ENCODE measurements around the gene ANG. TPM values are rescaled to one million over a fixed set of nuclear protein-coding genes. Genes with fewer than 3 reads are reported as not detected.
"Not testable (repeated sequence)": the region's sequence is repeated elsewhere in the genome, so short reads cannot be mapped to it uniquely, and the experiment has no call there.

The ANG gene
- total RNA-seq, 3 donors from 2014 or later: 25.0 to 50.1 (median 41.0) TPM

DNA sequence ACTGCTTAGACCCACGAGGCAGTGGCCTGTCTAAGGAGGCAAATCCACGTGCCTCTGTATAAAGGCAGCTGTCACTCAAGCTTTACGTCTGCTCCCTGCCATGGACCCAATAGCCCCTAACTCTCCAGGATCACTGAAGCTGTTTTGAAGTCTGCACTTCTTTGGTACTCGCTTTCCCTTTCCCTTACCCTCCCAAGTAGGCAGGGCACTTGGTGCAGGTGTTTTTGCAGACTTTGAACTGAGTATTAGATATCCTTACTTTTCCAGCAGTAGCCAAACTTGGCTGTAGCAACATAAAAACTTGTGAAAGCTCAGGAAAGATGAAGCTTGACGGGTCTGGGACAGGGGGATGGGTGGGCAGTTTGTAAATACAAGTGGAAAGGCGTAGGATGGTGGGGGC, 29.2 kb upstream of the ANG start:
- no peak overlapping the region for H3K4me3 ChIP-seq
- DNase-seq (no peak), ATAC-seq (no peak)
- no peaks in the 10 kb centered on the region for H3K36me3 ChIP-seq (ENCODE audit: low read depth)
- TF ChIP-seq, protein P1, sequence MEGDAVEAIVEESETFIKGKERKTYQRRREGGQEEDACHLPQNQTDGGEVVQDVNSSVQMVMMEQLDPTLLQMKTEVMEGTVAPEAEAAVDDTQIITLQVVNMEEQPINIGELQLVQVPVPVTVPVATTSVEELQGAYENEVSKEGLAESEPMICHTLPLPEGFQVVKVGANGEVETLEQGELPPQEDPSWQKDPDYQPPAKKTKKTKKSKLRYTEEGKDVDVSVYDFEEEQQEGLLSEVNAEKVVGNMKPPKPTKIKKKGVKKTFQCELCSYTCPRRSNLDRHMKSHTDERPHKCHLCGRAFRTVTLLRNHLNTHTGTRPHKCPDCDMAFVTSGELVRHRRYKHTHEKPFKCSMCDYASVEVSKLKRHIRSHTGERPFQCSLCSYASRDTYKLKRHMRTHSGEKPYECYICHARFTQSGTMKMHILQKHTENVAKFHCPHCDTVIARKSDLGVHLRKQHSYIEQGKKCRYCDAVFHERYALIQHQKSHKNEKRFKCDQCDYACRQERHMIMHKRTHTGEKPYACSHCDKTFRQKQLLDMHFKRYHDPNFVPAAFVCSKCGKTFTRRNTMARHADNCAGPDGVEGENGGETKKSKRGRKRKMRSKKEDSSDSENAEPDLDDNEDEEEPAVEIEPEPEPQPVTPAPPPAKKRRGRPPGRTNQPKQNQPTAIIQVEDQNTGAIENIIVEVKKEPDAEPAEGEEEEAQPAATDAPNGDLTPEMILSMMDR (IDR thresholded peaks at IDR 0.05): no peak
- intact Hi-C loops (cut with DNase I, micrococcal nuclease): no loop called here
- peaks cover 10% of the 10 kb centered on the region for H3K4me1 ChIP-seq (ENCODE audit: low read depth)
- H3K9me3 ChIP-seq: no peaks in the 10 kb centered on the region

DNA sequence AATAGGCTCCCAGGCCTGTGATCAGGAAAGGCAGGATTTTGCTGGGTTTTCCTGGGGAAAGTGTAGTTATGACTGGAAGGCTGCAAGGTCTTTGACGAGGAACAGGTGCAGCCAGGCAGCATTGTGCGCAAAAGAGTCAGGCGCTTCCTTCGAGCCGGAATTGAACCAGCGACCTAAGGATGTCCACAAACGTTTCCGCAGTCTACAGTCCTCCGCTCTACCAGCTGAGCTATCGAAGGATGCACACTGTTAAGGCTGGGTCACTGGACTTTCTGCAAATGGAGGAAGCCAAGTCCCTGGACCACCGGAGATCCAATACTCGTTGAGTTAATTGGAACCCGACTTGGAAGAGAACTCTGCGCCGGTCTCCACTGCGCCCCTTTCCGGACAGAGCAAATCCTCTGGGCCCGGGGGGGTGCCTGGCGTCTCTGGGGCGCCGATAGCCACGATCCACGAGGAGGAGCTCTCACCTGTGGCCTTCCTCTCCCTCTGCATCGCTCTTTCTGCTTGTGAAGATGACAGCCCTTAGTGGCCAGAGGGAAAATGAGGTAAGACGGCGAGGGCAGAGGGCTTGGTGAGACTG, 28.7 kb upstream of the ANG start:
- Histone ChIP-seq H3K9me3 (no peaks in the 10 kb centered on the region), H3K4me1 (ENCODE audit: low read depth) (peaks cover 10% of the 10 kb centered on the region), H3K36me3 (ENCODE audit: low read depth) (no peaks in the 10 kb centered on the region), H3K4me3 (no peak overlapping the region)
- ATAC-seq: no peak
- TF ChIP-seq, protein P1 (IDR thresholded peaks at IDR 0.05): no peak
- DNase-seq: no peak
- intact Hi-C loops (cut with DNase I, micrococcal nuclease): no loop called here

DNA sequence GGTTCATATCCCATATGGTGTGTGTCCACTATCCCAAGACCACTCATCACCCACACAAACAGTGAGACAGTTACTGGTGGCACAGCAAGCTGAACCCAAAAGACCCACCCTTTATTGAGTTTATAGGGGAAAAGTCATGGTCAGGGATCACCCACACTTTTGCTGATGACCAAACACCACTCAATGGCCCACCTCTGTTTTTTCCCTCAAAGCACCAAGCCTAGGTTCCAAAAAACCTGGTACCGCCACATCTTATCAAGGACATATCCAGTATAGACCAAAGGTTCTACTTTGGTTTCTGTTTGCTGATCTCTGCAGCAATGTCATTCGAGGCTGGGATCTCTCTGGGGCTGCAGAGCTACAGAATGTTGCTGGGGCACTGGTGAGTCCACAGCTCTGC, 27.4 kb upstream of the ANG start:
- Histone ChIP-seq H3K4me3 (no peak overlapping the region), H3K9me3 (no peaks in the 10 kb centered on the region), H3K36me3 (ENCODE audit: low read depth) (no peaks in the 10 kb centered on the region), H3K4me1 (ENCODE audit: low read depth) (peaks cover 10% of the 10 kb centered on the region)
- no peak for ATAC-seq
- TF ChIP-seq, protein P1 (IDR thresholded peaks at IDR 0.05): no peak
- intact Hi-C loops (cut with DNase I, micrococcal nuclease): no loop called here
- DNase-seq: no peak

DNA sequence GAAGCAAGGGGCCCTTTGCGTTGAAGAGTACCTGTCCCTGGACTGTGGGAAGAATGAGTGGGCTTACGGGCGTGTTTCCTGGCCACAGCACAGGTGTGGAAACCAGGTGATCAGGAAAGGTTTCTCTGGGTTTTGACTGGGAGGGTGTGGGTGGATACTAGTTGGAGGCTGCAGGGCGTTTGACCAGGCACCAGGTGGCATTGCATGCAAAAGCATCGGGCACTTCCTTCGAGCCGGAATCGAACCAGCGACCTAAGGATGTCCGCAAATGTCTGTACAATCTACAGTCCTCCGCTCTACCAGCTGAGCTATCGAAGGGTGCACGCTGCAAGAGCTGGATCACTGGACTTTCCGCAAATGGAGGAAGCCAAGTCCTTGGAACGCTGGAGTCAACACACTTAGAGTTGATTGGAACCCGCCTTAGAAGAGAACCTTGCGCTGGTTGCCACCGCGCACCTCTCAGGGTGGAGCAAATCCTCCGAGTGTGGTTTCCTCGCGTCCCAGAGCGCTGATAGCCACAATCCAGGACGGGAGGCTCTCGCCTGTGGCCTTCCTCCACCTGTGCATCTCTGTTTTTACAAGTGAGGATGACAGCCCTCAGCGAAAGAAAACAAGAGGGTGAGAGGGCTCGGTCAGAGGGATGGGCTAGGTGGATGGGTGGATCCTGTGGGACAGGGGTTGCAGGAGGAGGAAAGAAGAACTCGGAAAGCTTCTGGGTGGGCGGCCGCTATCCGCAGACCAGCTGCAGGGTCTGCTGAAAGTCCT, 25.4 kb upstream of the ANG start:
- H3K9me3 ChIP-seq: no peaks in the 10 kb centered on the region
- ATAC-seq: peak; percentile 94
- no peaks in the 10 kb centered on the region for H3K36me3 ChIP-seq (ENCODE audit: low read depth)
- intact Hi-C loops (cut with DNase I, micrococcal nuclease): loop anchor here in 1 of 2 donors (2.0 kb wide), 1 partner anchor 30 kb away; no protein-coding TSS in a partner anchor
- H3K4me1 ChIP-seq (ENCODE audit: low read depth): peaks cover 10% of the 10 kb centered on the region
- DNase-seq: peak; percentile 83 to 86 (median 84)
- TF ChIP-seq, protein P1 (IDR thresholded peaks at IDR 0.05): peak; percentile 57
- H3K4me3 ChIP-seq: no peak overlapping the region

DNA sequence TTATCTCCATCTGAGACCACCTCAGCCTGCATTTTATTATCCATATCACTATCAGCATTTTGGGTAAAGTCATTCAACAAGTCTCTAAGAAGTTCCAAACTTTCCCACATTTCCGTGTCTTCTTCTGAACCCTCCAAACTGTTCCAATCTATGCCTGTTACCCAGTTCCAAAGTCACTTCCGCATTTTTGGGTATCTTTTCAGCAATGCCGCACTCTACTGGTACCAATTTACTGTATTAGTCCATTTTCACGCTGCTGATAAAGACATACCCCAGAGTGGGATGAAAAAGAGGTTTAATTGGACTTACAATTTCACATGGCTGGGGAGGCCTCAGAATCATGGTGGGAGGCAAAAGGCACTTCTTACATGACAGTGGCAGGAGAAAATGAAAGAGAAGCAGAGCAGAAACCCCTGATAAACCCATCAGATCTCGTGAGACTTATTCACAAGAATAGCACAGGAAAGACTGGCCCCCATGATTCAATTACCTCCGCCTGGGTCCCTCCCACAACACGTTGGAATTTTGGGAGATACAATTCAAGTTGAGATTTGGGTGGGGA, 22.1 kb upstream of the ANG start:
- DNase-seq; H3K9me3 ChIP-seq; ATAC-seq; H3K4me1 ChIP-seq (ENCODE audit: low read depth); intact Hi-C loops (cut with DNase I, micrococcal nuclease); H3K4me3 ChIP-seq; H3K36me3 ChIP-seq (ENCODE audit: low read depth): not testable (repeated sequence)

DNA sequence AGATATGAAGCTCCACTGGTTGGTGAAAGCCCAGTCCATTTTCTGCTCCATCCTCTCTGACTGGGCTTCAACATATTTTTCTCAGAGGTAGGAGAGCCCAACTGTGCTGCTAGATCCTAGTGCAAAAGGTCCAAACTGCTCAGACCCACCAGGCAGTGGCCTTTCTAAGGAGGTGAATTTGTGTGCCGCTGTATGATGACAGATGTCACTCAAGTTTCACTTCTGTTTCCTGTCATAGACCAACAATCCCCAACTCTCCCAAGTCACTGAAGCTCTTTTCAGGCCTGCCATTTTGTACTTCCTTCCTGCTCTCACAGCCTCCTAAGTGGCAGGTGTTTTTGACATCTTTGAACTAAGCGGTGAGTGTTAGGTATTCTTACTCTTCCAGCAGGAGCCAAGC, 20.6 kb upstream of the ANG start:
- no peaks in the 10 kb centered on the region for H3K9me3 ChIP-seq
- ATAC-seq (peak; percentile 26), DNase-seq (no peak)
- no peak overlapping the region for H3K4me3 ChIP-seq
- peaks cover 7% of the 10 kb centered on the region for H3K4me1 ChIP-seq (ENCODE audit: low read depth)
- H3K36me3 ChIP-seq (ENCODE audit: low read depth): no peaks in the 10 kb centered on the region
- TF ChIP-seq, protein P1 (IDR thresholded peaks at IDR 0.05): no peak
- intact Hi-C loops (cut with DNase I, micrococcal nuclease): no loop called here
